ENCODE data around the gene EDEM3.

Gene EDEM3

DNA sequence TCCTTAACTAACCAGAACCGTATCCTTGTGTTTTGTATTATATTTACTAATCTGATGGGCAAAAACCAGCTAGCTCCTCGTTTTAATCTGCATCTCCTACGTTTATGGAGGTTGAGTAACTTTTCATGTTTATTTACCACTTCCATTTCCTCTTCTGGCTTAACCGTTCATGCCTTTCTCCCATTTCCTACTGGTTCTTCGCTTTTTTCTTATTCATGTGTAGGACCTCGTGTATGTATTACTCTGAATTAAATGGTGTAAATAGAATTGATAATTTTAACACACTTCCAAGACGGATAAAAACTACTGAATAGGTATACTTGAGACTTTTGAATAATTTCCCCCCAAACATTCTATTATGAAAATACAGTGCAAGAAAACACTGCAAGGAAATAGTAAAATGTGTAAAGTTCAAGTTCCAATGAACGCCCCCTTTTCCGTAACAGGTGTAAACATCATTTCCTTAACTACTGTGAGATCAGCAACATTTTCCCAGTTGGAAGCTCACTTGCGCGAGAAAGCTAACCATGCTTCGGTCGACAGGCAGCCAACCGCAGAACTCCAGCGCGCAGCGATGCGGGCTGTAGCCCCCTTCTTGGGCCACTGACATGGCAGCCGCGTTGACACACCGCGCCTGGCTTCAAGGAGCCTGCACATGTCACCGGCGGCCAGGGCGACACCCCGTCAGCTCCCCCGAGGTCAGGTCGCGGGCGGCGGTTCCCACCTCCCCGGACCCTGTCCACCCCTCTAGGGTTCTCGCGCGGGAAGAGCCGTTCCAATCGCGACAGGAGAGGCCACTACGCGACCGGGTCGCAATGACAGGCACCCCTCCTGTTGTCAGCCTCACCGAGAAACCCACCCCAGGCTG is 816 bp downstream of the EDEM3 start:
- peak overlapping the region; percentile 92 for H3K27ac ChIP-seq (ENCODE audit: low read length)
- peak overlapping the region; percentile 92 to 96 for H3K4me3 ChIP-seq (ENCODE audit: low read depth in 1 of 2, low read length in 2 of 2)
- no peaks in the 10 kb centered on the region for H3K36me3 ChIP-seq (ENCODE audit: control insufficient read depth in 1 of 2, insufficient read depth in 2 of 2, low read length in 2 of 2)
- no peaks in the 10 kb centered on the region for H3K9me3 ChIP-seq (ENCODE audit: control insufficient read depth in 1 of 2, low read length in 2 of 2)
- no peaks in the 10 kb centered on the region for H3K27me3 ChIP-seq (ENCODE audit: low read depth, low read length)
- peaks cover 8 to 18% of the 10 kb centered on the region in 2 donors for H3K4me1 ChIP-seq (ENCODE audit: control insufficient read depth in 1 of 2, insufficient read depth in 2 of 2, low read length in 2 of 2)

DNA sequence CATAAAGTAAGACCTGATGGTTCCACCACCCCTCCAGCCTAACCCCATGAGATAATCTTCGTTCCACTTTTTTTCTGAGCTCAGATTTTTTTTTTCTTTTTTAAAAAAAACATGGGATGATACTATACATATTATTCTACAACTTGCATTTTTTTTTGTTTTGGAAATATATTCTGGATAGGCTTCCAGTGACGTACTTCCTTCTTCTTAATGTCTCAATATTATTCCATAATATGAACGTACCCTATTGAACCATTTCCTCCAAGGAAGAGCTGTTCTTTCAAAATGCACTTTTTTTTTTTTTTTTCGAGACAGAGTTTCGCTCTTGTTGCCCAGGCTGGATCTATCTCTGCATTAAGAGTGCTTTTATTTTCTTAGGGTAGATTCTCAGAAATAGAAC is 1.5 kb downstream of the EDEM3 start:
- peak overlapping the region; percentile 92 for H3K27ac ChIP-seq (ENCODE audit: low read length)
- no peaks in the 10 kb centered on the region for H3K36me3 ChIP-seq (ENCODE audit: control insufficient read depth in 1 of 2, insufficient read depth in 2 of 2, low read length in 2 of 2)
- H3K27me3 ChIP-seq (ENCODE audit: low read depth, low read length), result no peaks in the 10 kb centered on the region
- peaks cover 8 to 18% of the 10 kb centered on the region in 2 donors for H3K4me1 ChIP-seq (ENCODE audit: control insufficient read depth in 1 of 2, insufficient read depth in 2 of 2, low read length in 2 of 2)
- H3K9me3 ChIP-seq (ENCODE audit: control insufficient read depth in 1 of 2, low read length in 2 of 2), result no peaks in the 10 kb centered on the region
- peak overlapping the region; percentile 92 to 96 for H3K4me3 ChIP-seq (ENCODE audit: low read depth in 1 of 2, low read length in 2 of 2)

DNA sequence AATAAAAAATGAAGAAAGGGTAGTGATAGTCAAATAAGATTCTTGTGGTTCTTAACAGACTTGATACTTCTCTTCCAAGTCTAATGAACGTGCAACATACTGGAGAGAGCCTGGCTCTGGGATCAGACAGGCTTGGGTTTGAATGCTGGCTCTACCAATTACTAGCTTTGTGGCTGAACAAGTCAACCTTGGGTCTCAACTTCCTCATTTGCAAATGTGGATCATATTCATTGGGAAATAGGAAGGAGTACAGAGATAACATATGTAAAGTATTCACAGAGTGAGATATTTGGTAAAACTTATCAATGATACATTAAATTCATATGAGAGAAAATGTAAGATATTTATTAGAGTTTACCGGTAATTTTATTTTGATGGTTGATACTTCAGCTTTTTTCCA is 2.0 kb downstream of the EDEM3 start:
- Histone ChIP-seq H3K9me3 (ENCODE audit: control insufficient read depth in 1 of 2, low read length in 2 of 2) (no peaks in the 10 kb centered on the region), H3K27me3 (ENCODE audit: low read depth, low read length) (no peaks in the 10 kb centered on the region), H3K4me3 (ENCODE audit: low read depth in 1 of 2, low read length in 2 of 2) (peak overlapping the region in 1 of 2 donors; percentile 96), H3K4me1 (ENCODE audit: control insufficient read depth in 1 of 2, insufficient read depth in 2 of 2, low read length in 2 of 2) (peaks cover 8 to 18% of the 10 kb centered on the region in 2 donors), H3K36me3 (ENCODE audit: control insufficient read depth in 1 of 2, insufficient read depth in 2 of 2, low read length in 2 of 2) (peaks cover 0 to 2% of the 10 kb centered on the region in 2 donors), H3K27ac (ENCODE audit: low read length) (peak overlapping the region; percentile 31)

DNA sequence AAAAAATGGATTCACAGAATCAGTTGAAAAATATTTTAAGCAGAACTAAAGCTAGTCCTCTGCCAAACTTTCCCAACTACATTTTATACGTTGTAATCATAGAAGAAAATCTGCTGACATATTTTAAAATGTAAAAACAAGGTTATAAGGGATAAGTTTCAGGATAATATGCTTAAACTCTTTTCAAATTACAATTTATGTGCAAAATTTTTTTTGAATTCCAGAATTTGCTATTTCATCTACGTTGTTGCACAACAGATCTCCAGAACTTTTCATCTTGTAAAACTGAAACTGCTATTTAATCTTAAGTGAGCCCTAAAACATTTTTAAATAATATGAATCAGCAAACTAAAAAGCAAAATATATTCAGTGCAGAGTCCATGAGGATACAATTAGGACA is 5.9 kb downstream of the EDEM3 start:
- Histone ChIP-seq H3K36me3 (ENCODE audit: control insufficient read depth in 1 of 2, insufficient read depth in 2 of 2, low read length in 2 of 2) (peaks cover 0 to 4% of the 10 kb centered on the region in 2 donors), H3K4me1 (ENCODE audit: control insufficient read depth in 1 of 2, insufficient read depth in 2 of 2, low read length in 2 of 2) (peaks cover 20 to 28% of the 10 kb centered on the region in 2 donors), H3K27ac (ENCODE audit: low read length) (no peak overlapping the region), H3K4me3 (ENCODE audit: low read depth in 1 of 2, low read length in 2 of 2) (no peak overlapping the region), H3K9me3 (ENCODE audit: control insufficient read depth in 1 of 2, low read length in 2 of 2) (no peaks in the 10 kb centered on the region), H3K27me3 (ENCODE audit: low read depth, low read length) (no peaks in the 10 kb centered on the region)

DNA sequence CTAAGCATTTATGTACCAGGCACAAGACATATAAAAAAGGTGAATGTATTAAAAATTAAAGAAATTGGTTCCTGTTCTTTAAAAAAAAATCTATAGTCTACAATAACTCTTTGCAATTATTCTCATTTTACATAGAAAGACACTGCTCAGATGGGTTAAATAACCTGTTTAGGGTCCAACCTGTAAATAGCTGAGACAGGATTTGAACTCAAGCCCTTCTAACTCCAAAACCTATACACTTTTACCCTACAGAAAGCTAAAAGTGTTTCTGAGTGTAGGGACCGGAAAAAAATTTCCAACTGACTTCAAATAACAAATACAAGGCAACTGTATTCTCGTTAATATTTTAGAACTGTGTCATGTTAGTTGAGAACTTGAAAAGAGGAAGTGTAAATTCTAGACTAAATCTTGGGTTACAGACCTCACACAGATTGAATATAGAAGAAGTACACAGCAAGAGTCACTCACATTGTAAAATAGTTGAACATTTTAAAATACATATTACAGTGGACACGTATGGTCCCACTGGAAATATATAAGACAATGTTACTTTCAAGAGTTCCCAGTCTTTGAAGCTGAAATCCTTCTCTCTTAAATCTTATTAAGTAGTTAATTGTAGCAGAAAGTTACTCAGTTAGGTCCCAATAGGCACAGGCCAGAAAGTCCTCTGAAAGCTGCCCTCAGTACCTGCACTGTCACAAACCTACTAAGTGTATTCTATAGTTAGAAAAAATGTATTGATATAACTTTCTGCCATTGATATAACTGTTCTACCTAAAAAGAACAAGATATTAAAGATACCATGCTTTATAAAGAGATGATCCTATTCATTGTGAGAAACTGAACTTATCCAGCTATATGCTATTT is 7.3 kb downstream of the EDEM3 start:
- Histone ChIP-seq H3K27me3 (ENCODE audit: low read depth, low read length) (no peaks in the 10 kb centered on the region), H3K9me3 (ENCODE audit: control insufficient read depth in 1 of 2, low read length in 2 of 2) (no peaks in the 10 kb centered on the region), H3K36me3 (ENCODE audit: control insufficient read depth in 1 of 2, insufficient read depth in 2 of 2, low read length in 2 of 2) (peaks cover 0 to 4% of the 10 kb centered on the region in 2 donors), H3K4me3 (ENCODE audit: low read depth in 1 of 2, low read length in 2 of 2) (no peak overlapping the region), H3K4me1 (ENCODE audit: control insufficient read depth in 1 of 2, insufficient read depth in 2 of 2, low read length in 2 of 2) (peaks cover 14 to 15% of the 10 kb centered on the region in 2 donors), H3K27ac (ENCODE audit: low read length) (peak overlapping the region; percentile 4)

DNA sequence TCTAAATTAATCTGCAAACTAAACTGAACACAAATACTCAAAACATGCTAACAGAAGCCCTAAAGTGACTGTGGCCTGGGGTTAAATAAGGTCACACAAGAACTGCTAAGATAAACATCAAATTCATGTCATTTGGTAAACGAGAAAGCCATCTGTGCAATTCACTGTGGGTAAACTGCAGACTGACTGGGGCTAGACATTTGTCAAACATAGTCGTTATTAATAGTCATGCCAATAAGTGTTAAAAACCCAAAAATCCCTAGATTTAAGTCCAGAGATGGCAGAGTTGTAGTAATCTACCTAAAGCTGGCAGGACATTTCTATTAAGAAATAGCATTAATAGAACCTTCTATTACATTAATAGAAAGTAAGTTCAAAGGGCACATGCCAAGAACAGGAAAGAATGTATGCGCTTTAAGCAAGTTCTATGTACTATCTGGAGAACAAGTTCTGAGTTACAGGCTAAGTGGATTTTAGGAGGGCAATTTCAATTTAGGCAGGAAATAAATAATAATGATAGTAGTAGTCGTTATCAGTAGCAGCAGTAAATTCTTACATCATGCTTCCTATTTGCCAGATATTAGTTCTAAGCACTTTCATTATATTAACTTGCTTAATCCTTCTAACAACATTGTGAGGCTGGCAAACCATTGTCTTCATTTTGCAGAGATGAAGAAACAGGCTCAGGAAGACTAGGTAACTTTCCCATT is 8.6 kb downstream of the EDEM3 start:
- H3K36me3 ChIP-seq (ENCODE audit: control insufficient read depth in 1 of 2, insufficient read depth in 2 of 2, low read length in 2 of 2), result peaks cover 0 to 4% of the 10 kb centered on the region in 2 donors
- H3K4me3 ChIP-seq (ENCODE audit: low read depth in 1 of 2, low read length in 2 of 2), result no peak overlapping the region
- H3K9me3 ChIP-seq (ENCODE audit: control insufficient read depth in 1 of 2, low read length in 2 of 2), result no peaks in the 10 kb centered on the region
- H3K27ac ChIP-seq (ENCODE audit: low read length), result peak overlapping the region; percentile 1
- H3K4me1 ChIP-seq (ENCODE audit: control insufficient read depth in 1 of 2, insufficient read depth in 2 of 2, low read length in 2 of 2), result peaks cover 12 to 14% of the 10 kb centered on the region in 2 donors
- no peaks in the 10 kb centered on the region for H3K27me3 ChIP-seq (ENCODE audit: low read depth, low read length)

DNA sequence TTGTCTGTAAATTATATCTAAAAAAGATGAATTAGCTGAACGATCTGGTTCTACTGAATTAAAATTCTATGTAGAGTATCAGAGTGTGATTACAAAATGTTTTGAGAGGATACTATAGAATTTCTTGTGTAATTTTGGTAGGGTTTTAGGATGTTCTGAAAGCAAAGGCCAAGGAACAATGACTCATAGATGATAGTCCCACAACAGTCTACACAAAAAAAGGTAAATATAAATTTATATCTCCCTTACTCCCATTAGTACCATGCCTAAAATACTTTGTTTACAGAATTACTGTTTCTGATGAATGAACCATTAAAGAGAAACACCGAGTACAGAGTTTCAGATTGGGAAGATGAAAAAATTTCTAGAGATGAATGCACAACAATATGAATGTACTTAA is 9.5 kb downstream of the EDEM3 start:
- Histone ChIP-seq H3K4me1 (ENCODE audit: control insufficient read depth in 1 of 2, insufficient read depth in 2 of 2, low read length in 2 of 2) (peaks cover 12 to 14% of the 10 kb centered on the region in 2 donors), H3K36me3 (ENCODE audit: control insufficient read depth in 1 of 2, insufficient read depth in 2 of 2, low read length in 2 of 2) (peaks cover 0 to 4% of the 10 kb centered on the region in 2 donors), H3K27ac (ENCODE audit: low read length) (no peak overlapping the region), H3K27me3 (ENCODE audit: low read depth, low read length) (no peaks in the 10 kb centered on the region), H3K9me3 (ENCODE audit: control insufficient read depth in 1 of 2, low read length in 2 of 2) (no peaks in the 10 kb centered on the region), H3K4me3 (ENCODE audit: low read depth in 1 of 2, low read length in 2 of 2) (no peak overlapping the region)

DNA sequence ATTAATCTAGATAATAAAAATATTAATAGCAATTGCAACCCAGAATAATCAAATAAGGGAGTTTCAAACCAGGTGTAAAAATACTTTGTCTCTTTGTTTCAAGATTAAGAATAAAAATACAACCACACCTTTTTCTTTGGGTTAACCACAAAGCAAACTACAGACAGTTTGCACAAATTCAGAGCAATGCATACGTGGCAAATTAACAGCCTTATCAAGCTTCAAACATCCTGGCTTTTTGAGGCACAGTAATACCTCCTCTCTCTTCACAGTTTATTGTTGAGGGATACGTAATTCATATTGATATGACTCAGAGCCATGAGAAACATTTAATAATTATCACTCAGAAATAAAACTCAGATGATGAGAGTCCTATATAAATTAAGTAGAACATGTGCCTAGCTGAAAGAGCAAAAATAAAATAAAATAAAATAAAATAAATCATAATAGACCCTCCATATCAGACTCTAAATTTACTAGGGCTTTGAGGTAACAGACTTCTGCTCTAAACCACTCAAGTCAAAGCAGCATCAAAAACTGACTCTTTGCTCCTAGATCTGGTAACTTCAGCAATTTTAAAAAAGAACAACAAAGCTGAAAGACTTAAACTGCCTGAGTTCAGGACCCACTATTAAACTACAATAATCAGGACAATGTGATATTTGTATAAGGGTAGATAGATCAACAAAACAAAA is 11.4 kb downstream of the EDEM3 start:
- peaks cover 0 to 4% of the 10 kb centered on the region in 2 donors for H3K36me3 ChIP-seq (ENCODE audit: control insufficient read depth in 1 of 2, insufficient read depth in 2 of 2, low read length in 2 of 2)
- peaks cover 12 to 14% of the 10 kb centered on the region in 2 donors for H3K4me1 ChIP-seq (ENCODE audit: control insufficient read depth in 1 of 2, insufficient read depth in 2 of 2, low read length in 2 of 2)
- H3K27ac ChIP-seq (ENCODE audit: low read length), result no peak overlapping the region
- H3K4me3 ChIP-seq (ENCODE audit: low read depth in 1 of 2, low read length in 2 of 2), result no peak overlapping the region
- H3K9me3 ChIP-seq (ENCODE audit: control insufficient read depth in 1 of 2, low read length in 2 of 2), result no peaks in the 10 kb centered on the region
- no peaks in the 10 kb centered on the region for H3K27me3 ChIP-seq (ENCODE audit: low read depth, low read length)

DNA sequence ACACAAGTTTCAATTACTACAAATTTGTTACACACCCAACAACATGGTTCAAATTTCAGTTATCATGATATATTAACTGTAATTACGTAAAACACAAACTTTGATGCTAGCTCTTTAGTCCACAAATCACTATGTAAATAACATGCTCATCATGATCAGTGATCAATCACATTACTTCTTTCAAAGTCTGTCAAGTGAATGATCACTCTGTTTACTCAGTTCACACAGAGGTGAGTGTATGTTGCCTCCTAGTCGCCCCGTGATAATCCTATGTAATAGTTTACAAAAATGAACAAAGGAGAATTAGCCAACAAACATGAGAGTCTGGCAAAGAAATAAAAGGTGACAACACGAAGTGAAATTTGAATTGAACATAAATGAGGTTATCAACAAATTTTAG is 14.3 kb downstream of the EDEM3 start:
- Histone ChIP-seq H3K27ac (ENCODE audit: low read length) (no peak overlapping the region), H3K27me3 (ENCODE audit: low read depth, low read length) (no peaks in the 10 kb centered on the region), H3K36me3 (ENCODE audit: control insufficient read depth in 1 of 2, insufficient read depth in 2 of 2, low read length in 2 of 2) (peaks cover 0 to 14% of the 10 kb centered on the region in 2 donors), H3K4me3 (ENCODE audit: low read depth in 1 of 2, low read length in 2 of 2) (no peak overlapping the region), H3K4me1 (ENCODE audit: control insufficient read depth in 1 of 2, insufficient read depth in 2 of 2, low read length in 2 of 2) (peaks cover 0 to 6% of the 10 kb centered on the region in 2 donors), H3K9me3 (ENCODE audit: control insufficient read depth in 1 of 2, low read length in 2 of 2) (no peaks in the 10 kb centered on the region)

DNA sequence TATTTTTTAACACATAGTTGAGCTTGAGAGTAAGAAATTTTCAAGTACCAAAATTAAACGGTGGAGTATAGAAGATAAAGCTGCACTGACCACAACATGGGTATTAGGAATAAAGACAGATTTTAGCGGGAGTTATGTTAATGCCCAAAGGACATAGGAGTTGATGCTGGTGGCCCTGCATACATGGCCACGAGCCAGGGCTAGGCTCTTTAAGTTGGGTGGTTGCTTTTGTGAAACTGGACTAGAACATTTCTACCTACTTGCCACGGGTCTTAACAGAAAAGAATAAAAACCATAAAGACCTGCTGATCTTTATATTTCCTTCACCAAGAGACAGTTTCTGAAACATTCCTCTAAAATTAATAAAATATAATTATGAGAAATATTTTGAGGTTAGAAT is 14.9 kb downstream of the EDEM3 start:
- Histone ChIP-seq H3K36me3 (ENCODE audit: control insufficient read depth in 1 of 2, insufficient read depth in 2 of 2, low read length in 2 of 2) (peaks cover 0 to 17% of the 10 kb centered on the region in 2 donors), H3K9me3 (ENCODE audit: control insufficient read depth in 1 of 2, low read length in 2 of 2) (no peaks in the 10 kb centered on the region), H3K27ac (ENCODE audit: low read length) (no peak overlapping the region), H3K4me1 (ENCODE audit: control insufficient read depth in 1 of 2, insufficient read depth in 2 of 2, low read length in 2 of 2) (peaks cover 0 to under 1% of the 10 kb centered on the region in 2 donors), H3K4me3 (ENCODE audit: low read depth in 1 of 2, low read length in 2 of 2) (no peak overlapping the region), H3K27me3 (ENCODE audit: low read depth, low read length) (no peaks in the 10 kb centered on the region)
